Activated CD8-positive, alpha-beta T cell treated with anti-CD3 and anti-CD28 coated beads, Interleukin-2, amount 10 ng/mL, durations not matched to agents 7 days and 5 days (primary cell): ENCODE results near the gene SLC9A9. TPM values are rescaled to one million over a fixed set of nuclear protein-coding genes. Genes with fewer than 3 reads are reported as not detected.

Source experiments
- ATAC-seq: fragments of 150-1000 bp; cut with Tn5 transposase; one replicate; pipeline ENCODE4 v1.10.0; 2021; ENCODE audit warnings: moderate library complexity
- CTCF ChIA-PET: fragments of 350-600 bp; sonication (Branson Sonifier 250); formaldehyde crosslinking; loops from one replicate; lab custom pipeline; 2021; ENCODE audit warnings: antibody characterized with exemption; lab: Charles Lee
- POLR2A ChIA-PET: fragments of 350-600 bp; sonication (Branson Sonifier 250); formaldehyde crosslinking; loops from one replicate; lab custom pipeline; 2021; ENCODE audit warnings: antibody characterized with exemption; lab: Charles Lee
- DNase-seq: peaks from one replicate; pipeline ENCODE4 v3.0.0-alpha.2; 2020
- H3K27ac Mint-ChIP-seq: one replicate; pipeline ENCODE4 v1.8.0; 2021; ENCODE audit warnings: mild to moderate bottlenecking, mixed read lengths
- H3K27me3 Mint-ChIP-seq: one replicate; pipeline ENCODE4 v1.8.0; 2021; ENCODE audit warnings: low read depth, mixed read lengths
- H3K36me3 Mint-ChIP-seq: one replicate; pipeline ENCODE4 v1.8.0; 2021; ENCODE audit warnings: low read depth, mixed read lengths
- H3K4me1 Mint-ChIP-seq: one replicate; pipeline ENCODE4 v1.8.0; 2021; ENCODE audit warnings: low read depth, mixed read lengths
- H3K4me3 Mint-ChIP-seq: one replicate; pipeline ENCODE4 v1.8.0; 2021; ENCODE audit warnings: mild to moderate bottlenecking, mixed read lengths
- H3K9me3 Mint-ChIP-seq: one replicate; pipeline ENCODE4 v1.8.0; 2022; ENCODE audit warnings: mixed read lengths; ENCODE audit not compliant: insufficient read depth
- total RNA-seq, 2 experiments: library from RNA; stranded (reverse); gene quantifications; one replicate each; pipeline ENCODE4 v1.2.3, GENCODE V29; 2021

SLC9A9 gene
- total RNA-seq, 2 experiments from 2014 or later, result 6.6 to 7.4 TPM

GRCh38 chr3:143244516-143245063 is 603.7 kb downstream of the SLC9A9 start:
- Mint-ChIP-seq H3K4me3 (no peak overlapping the region), H3K4me1 (no peaks in the 10 kb centered on the region), H3K27me3 (no peaks in the 10 kb centered on the region), H3K27ac (no peak overlapping the region), H3K36me3 (no peaks in the 10 kb centered on the region), H3K9me3 (no peaks in the 10 kb centered on the region)
- ATAC-seq, result no peak
- DNase-seq, result no peak
- ChIA-PET POLR2A (no interaction called here), CTCF (no interaction called here)

- DNase-seq (no peak), ATAC-seq (no peak)
- POLR2A ChIA-PET, result no interaction called here
- CTCF ChIA-PET, result no interaction called here
- Mint-ChIP-seq H3K9me3 (no peaks in the 10 kb centered on the region), H3K36me3 (no peaks in the 10 kb centered on the region), H3K27me3 (no peaks in the 10 kb centered on the region), H3K4me3 (no peak overlapping the region), H3K4me1 (no peaks in the 10 kb centered on the region), H3K27ac (no peak overlapping the region)
Observed at GRCh38 chr3:143243686-143244085, 604.6 kb downstream of the SLC9A9 start.

GRCh38 chr3:143242691-143243090 is 605.6 kb downstream of the SLC9A9 start:
- H3K4me1 Mint-ChIP-seq, result no peaks in the 10 kb centered on the region
- ChIA-PET CTCF (no interaction called here), POLR2A (no interaction called here)
- no peak overlapping the region for H3K27ac Mint-ChIP-seq
- ATAC-seq (no peak), DNase-seq (no peak)
- H3K36me3 Mint-ChIP-seq, result no peaks in the 10 kb centered on the region
- no peak overlapping the region for H3K4me3 Mint-ChIP-seq
- H3K27me3 Mint-ChIP-seq, result no peaks in the 10 kb centered on the region
- no peaks in the 10 kb centered on the region for H3K9me3 Mint-ChIP-seq

GRCh38 chr3:143242101-143242500 is 606.2 kb downstream of the SLC9A9 start:
- Mint-ChIP-seq H3K27ac (no peak overlapping the region), H3K27me3 (no peaks in the 10 kb centered on the region)
- DNase-seq, result no peak

GRCh38 chr3:143241481-143241951 is 606.8 kb downstream of the SLC9A9 start:
- Mint-ChIP-seq H3K27ac (no peak overlapping the region), H3K4me1 (no peaks in the 10 kb centered on the region), H3K36me3 (no peaks in the 10 kb centered on the region), H3K4me3 (no peak overlapping the region), H3K27me3 (no peaks in the 10 kb centered on the region), H3K9me3 (no peaks in the 10 kb centered on the region)
- ChIA-PET CTCF (no interaction called here), POLR2A (no interaction called here)
- ATAC-seq (no peak), DNase-seq (no peak)

More at GRCh38 chr3:143242101-143242500, 606.2 kb downstream of the SLC9A9 start:
- no peaks in the 10 kb centered on the region for H3K36me3 Mint-ChIP-seq
- no peaks in the 10 kb centered on the region for H3K9me3 Mint-ChIP-seq
- no peak for ATAC-seq
- POLR2A ChIA-PET, result no interaction called here
- no peaks in the 10 kb centered on the region for H3K4me1 Mint-ChIP-seq
- H3K4me3 Mint-ChIP-seq, result no peak overlapping the region
- CTCF ChIA-PET, result no interaction called here

GRCh38 chr3:143240886-143241285 is 607.4 kb downstream of the SLC9A9 start:
- no peak overlapping the region for H3K4me3 Mint-ChIP-seq
- no peaks in the 10 kb centered on the region for H3K36me3 Mint-ChIP-seq
- ChIA-PET CTCF (no interaction called here), POLR2A (no interaction called here)
- H3K9me3 Mint-ChIP-seq, result no peaks in the 10 kb centered on the region
- no peak overlapping the region for H3K27ac Mint-ChIP-seq
- no peaks in the 10 kb centered on the region for H3K27me3 Mint-ChIP-seq
- DNase-seq (no peak), ATAC-seq (no peak)
- no peaks in the 10 kb centered on the region for H3K4me1 Mint-ChIP-seq

- no peaks in the 10 kb centered on the region for H3K36me3 Mint-ChIP-seq
- ATAC-seq (no peak), DNase-seq (no peak)
- H3K27me3 Mint-ChIP-seq, result no peaks in the 10 kb centered on the region
- no peak overlapping the region for H3K27ac Mint-ChIP-seq
- H3K9me3 Mint-ChIP-seq, result no peaks in the 10 kb centered on the region
- POLR2A ChIA-PET, result no interaction called here
- no peaks in the 10 kb centered on the region for H3K4me1 Mint-ChIP-seq
- no peak overlapping the region for H3K4me3 Mint-ChIP-seq
- CTCF ChIA-PET, result no interaction called here
Observed at GRCh38 chr3:143239031-143239430, 609.2 kb downstream of the SLC9A9 start.

GRCh38 chr3:143237077-143237627 is 611.1 kb downstream of the SLC9A9 start:
- CTCF ChIA-PET, result interaction anchor here (0.6 kb wide), 1 partner anchor 87 kb away, joined by 3 read pairs; no protein-coding TSS in a partner anchor
- H3K4me3 Mint-ChIP-seq, result no peak overlapping the region
- no peak overlapping the region for H3K27ac Mint-ChIP-seq
- no peaks in the 10 kb centered on the region for H3K4me1 Mint-ChIP-seq
- POLR2A ChIA-PET, result no interaction called here
- no peaks in the 10 kb centered on the region for H3K27me3 Mint-ChIP-seq
- no peak for DNase-seq
- no peaks in the 10 kb centered on the region for H3K36me3 Mint-ChIP-seq
- no peak for ATAC-seq
- H3K9me3 Mint-ChIP-seq, result no peaks in the 10 kb centered on the region

GRCh38 chr3:143236226-143236964 is 611.9 kb downstream of the SLC9A9 start:
- H3K27me3 Mint-ChIP-seq, result no peaks in the 10 kb centered on the region
- H3K36me3 Mint-ChIP-seq, result no peaks in the 10 kb centered on the region
- ATAC-seq, result no peak
- DNase-seq, result no peak
- no peaks in the 10 kb centered on the region for H3K9me3 Mint-ChIP-seq
- no peak overlapping the region for H3K27ac Mint-ChIP-seq
- no peaks in the 10 kb centered on the region for H3K4me1 Mint-ChIP-seq
- ChIA-PET POLR2A (no interaction called here), CTCF (interaction anchor here (0.6 kb wide), 1 partner anchor 88 kb away, joined by 3 read pairs; no protein-coding TSS in a partner anchor)
- no peak overlapping the region for H3K4me3 Mint-ChIP-seq

- Mint-ChIP-seq H3K27me3 (no peaks in the 10 kb centered on the region), H3K4me1 (no peaks in the 10 kb centered on the region), H3K4me3 (no peak overlapping the region), H3K27ac (no peak overlapping the region), H3K36me3 (no peaks in the 10 kb centered on the region), H3K9me3 (no peaks in the 10 kb centered on the region)
- ChIA-PET CTCF (no interaction called here), POLR2A (no interaction called here)
- ATAC-seq, result no peak
- DNase-seq, result no peak
Observed at GRCh38 chr3:143235614-143236204, 612.6 kb downstream of the SLC9A9 start.

- no peaks in the 10 kb centered on the region for H3K27me3 Mint-ChIP-seq
- DNase-seq (no peak), ATAC-seq (no peak)
- no peaks in the 10 kb centered on the region for H3K36me3 Mint-ChIP-seq
- no peaks in the 10 kb centered on the region for H3K4me1 Mint-ChIP-seq
- H3K4me3 Mint-ChIP-seq, result no peak overlapping the region
- ChIA-PET CTCF (no interaction called here), POLR2A (no interaction called here)
- no peaks in the 10 kb centered on the region for H3K9me3 Mint-ChIP-seq
- H3K27ac Mint-ChIP-seq, result no peak overlapping the region
Observed at GRCh38 chr3:143234526-143234925, 613.7 kb downstream of the SLC9A9 start.

- DNase-seq, result no peak
- H3K9me3 Mint-ChIP-seq, result no peaks in the 10 kb centered on the region
- no peak overlapping the region for H3K27ac Mint-ChIP-seq
- H3K27me3 Mint-ChIP-seq, result no peaks in the 10 kb centered on the region
- CTCF ChIA-PET, result no interaction called here
- H3K4me3 Mint-ChIP-seq, result no peak overlapping the region
- no peaks in the 10 kb centered on the region for H3K4me1 Mint-ChIP-seq
- POLR2A ChIA-PET, result no interaction called here
- H3K36me3 Mint-ChIP-seq, result no peaks in the 10 kb centered on the region
- no peak for ATAC-seq
Observed at GRCh38 chr3:143232981-143233380, 615.3 kb downstream of the SLC9A9 start.
